Right cardiac atrium (tissue), 5 donors: ENCODE measurements around the gene MRPL50. TPM values are rescaled to one million over a fixed set of nuclear protein-coding genes. Genes with fewer than 3 reads are reported as not detected.

ENCODE experiments used
- ATAC-seq, 2 donors: fragments of 200-7000 bp; cut with Tn5 transposase; one replicate each; pipeline versions ENCODE4 v1.8.0 to v1.9.1; 2020; ENCODE audit warnings: moderate library complexity in 2 of 2, mild to moderate bottlenecking in 1 of 2
- DNase-seq, 3 donors: peaks; one replicate each; pipeline ENCODE4 v3.0.0-alpha.2; 2020
- H3K27ac ChIP-seq: one replicate; pipeline ENCODE4 v1.5.1; 2013; ENCODE audit warnings: mild to moderate bottlenecking, low read length, control low read depth, moderate library complexity
- H3K27me3 ChIP-seq: one replicate; pipeline ENCODE4 v1.6.1; 2013; ENCODE audit not compliant: control insufficient read depth, insufficient read depth
- H3K4me1 ChIP-seq: one replicate; pipeline ENCODE4 v1.6.1; 2013; ENCODE audit warnings: low read length; ENCODE audit not compliant: control insufficient read depth, insufficient read depth
- H3K4me3 ChIP-seq: one replicate; pipeline ENCODE4 v1.5.1; 2013; ENCODE audit warnings: low read length, control low read depth
- H3K9me3 ChIP-seq: one replicate; pipeline ENCODE4 v1.6.1; 2013; ENCODE audit warnings: low read length; ENCODE audit not compliant: control insufficient read depth
- WGBS: extraction: QIAGEN DNeasy Blood & Tissue Kit; methylation state at CpG from one replicate; pipeline ENCODE4 v1.1.7; 2013; 5-methylcytosine and 5-hydroxymethylcytosine counted together
- intact Hi-C, 4 donors: fragments of 100-400 bp; cut with DNase I; formaldehyde crosslinking; loops; one replicate each; pipeline versions ENCODE4 v1.11.0 to v1.14.0; 2022 to 2023
- long read RNA-seq, 4 donors: library from polyadenylated mRNA; unstranded; transcript quantifications; one replicate each; pipeline ENCODE4 v2.0.0, GENCODE V29; 2020 to 2021
- polyA plus RNA-seq: library from polyadenylated mRNA; stranded (reverse); fragments of 200-250 nt; gene quantifications from one replicate; pipeline ENCODE4 v1.2.3, GENCODE V29; 2013
- total RNA-seq, 4 donors: library from RNA; stranded (reverse); fragmentation: NEBNext Ultra II Directional; extraction: Animal tissue kit (Norgen Biotek cat#: 25700); gene quantifications; one replicate each; pipeline ENCODE4 v1.2.1, GENCODE V29; 2021
- donor health status: healthy with polysubstance abuse.
- donor health status: DM: no; HTN: yes; CAD: no.
- donor health status: DM: no; HTN: no; CAD: no.
- donor health status: DM: no; HTN: yes; CAD: no; lungs with severe emphysema.
- donor health status: DM: yes; HTN: yes; CAD: no.

Gene MRPL50
- total RNA-seq (10 to 100 TPM; 16.0 to 19.2 (median 18.2) TPM), polyA plus RNA-seq (20.7 TPM)
- long read RNA-seq, donor 1, transcript MRPL50-201 (2 exons, 3,332 nt), result major isoform, 46 of 51 reads
- long read RNA-seq, donor 1, partial matches to known transcripts, result 0 of 51 reads
- long read RNA-seq, donor 1, other reads (novel, unspliced or antisense), result 5 of 51 reads
- long read RNA-seq, donor 2, transcript MRPL50-201 (2 exons, 3,332 nt), result major isoform, 20 of 22 reads
- long read RNA-seq, donor 2, partial matches to known transcripts, result 0 of 22 reads
- long read RNA-seq, donor 2, other reads (novel, unspliced or antisense), result 2 of 22 reads
- long read RNA-seq, donor 3, transcript MRPL50-201 (2 exons, 3,332 nt), result major isoform, 91 of 104 reads
- long read RNA-seq, donor 3, partial matches to known transcripts, result 0 of 104 reads
- long read RNA-seq, donor 3, other reads (novel, unspliced or antisense), result 13 of 104 reads
- long read RNA-seq, donor 4, transcript MRPL50-201 (2 exons, 3,332 nt), result major isoform, 27 of 27 reads
- long read RNA-seq, donor 4, partial matches to known transcripts, result 0 of 27 reads
- long read RNA-seq, donor 4, other reads (novel, unspliced or antisense), result 0 of 27 reads

GRCh38 chr9:101398068-101398929, at the start of gene MRPL50, which contains the start of gene ZNF189:
MRPL50 (minus strand) TSS chr9:101398618; CDS start chr9:101398592, 26 bp downstream.
ZNF189 (plus strand) TSS chr9:101398851; CDS start chr9:101399157, 306 bp downstream.
- peak; percentile 98 to 99 (median 99) for DNase-seq
- peak; percentile 98 to 99 for ATAC-seq
- Histone ChIP-seq H3K9me3 (no peaks in the 10 kb centered on the region), H3K4me1 (peaks cover 2% of the 10 kb centered on the region), H3K27ac (peak within 1 kb of the TSS; percentile 89), H3K27me3 (no peaks in the 10 kb centered on the region), H3K4me3 (peak within 1 kb of the TSS; percentile 95)
- intact Hi-C loops, result loop anchor here in 2 of 4 donors (10.0 kb wide), 1 partner anchor 137 kb away; the partner anchor contains the start of gene RNF20 (in 2 of the 2)
- WGBS, result under 1% methylated on average over 44 of the region's 44 CpGs

- ATAC-seq (no peak), DNase-seq (no peak)
- no peaks in the 10 kb centered on the region for H3K9me3 ChIP-seq
- H3K4me1 ChIP-seq, result peaks cover 2% of the 10 kb centered on the region
- H3K27me3 ChIP-seq, result no peaks in the 10 kb centered on the region
- no peak overlapping the region for H3K4me3 ChIP-seq
- no peak overlapping the region for H3K27ac ChIP-seq
- intact Hi-C loops, result no loop called here
Measured at GRCh38 chr9:101446732-101447131, 48.3 kb upstream of the MRPL50 start.

DNA sequence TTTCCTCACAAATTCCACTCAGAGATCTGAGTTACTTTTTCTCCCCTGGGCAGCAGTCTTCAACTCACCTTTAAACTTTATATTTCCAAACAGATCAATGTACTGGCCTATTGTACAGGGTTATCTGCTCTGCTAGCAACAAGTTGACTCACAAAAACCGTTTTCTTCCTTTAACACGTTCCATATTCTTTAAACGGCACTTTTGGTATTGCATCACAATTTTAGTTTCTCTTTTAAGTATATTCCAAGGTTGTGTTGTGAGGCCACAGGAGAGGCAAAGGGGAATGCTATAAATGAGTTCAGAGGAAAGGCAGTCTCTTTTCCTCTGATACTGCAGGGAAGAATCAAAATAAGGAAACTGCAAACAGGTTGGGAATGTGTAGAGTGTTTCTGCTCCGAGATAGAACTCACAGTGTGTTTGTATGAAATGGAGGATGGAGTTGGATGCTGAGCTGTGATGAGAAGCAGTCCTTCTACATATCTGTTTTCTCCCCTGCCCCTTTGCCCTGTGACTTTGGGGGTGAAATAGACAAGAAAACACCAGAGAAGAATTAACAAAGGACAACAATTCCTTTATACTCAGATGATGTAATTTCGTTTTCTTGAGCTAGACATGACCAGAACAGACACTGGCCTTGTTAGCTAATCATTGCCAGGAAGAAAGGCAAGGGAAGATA, 47.1 kb upstream of the MRPL50 start:
- Histone ChIP-seq H3K4me3 (no peak overlapping the region), H3K4me1 (no peaks in the 10 kb centered on the region), H3K27me3 (no peaks in the 10 kb centered on the region), H3K27ac (no peak overlapping the region), H3K9me3 (no peaks in the 10 kb centered on the region)
- WGBS, result 47% methylated on average over 5 of the region's 5 CpGs
- intact Hi-C loops, result no loop called here
- DNase-seq (no peak), ATAC-seq (no peak)

GRCh38 chr9:101443364-101443771, 45.0 kb upstream of the MRPL50 start:
- DNase-seq (peak; percentile 59 to 82 (median 78)), ATAC-seq (peak; percentile 95 to 96)
- WGBS, result 44% methylated on average over 9 of the region's 9 CpGs
- no peak overlapping the region for H3K4me3 ChIP-seq
- intact Hi-C loops, result no loop called here
- H3K27ac ChIP-seq, result peak overlapping the region; percentile 75
- H3K4me1 ChIP-seq, result no peaks in the 10 kb centered on the region
- H3K9me3 ChIP-seq, result no peaks in the 10 kb centered on the region
- H3K27me3 ChIP-seq, result no peaks in the 10 kb centered on the region

DNA sequence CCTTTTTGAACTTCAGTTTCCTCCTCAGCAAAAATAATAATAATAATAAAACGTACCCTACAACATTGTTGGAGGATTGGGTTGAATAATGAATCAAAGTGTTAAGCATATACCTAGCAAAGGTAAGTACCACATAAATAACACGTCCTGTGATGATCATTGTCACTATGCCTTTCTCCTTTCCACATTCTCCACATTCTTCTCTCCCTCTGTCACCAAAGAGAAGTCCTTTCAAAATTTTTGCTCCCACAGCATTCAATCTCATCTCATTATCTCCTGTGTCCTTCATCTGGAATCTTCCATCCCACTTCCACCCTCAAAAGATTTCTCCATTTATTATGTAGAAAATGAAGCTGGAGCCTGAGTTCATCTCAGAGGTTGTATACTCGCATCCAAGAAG, 44.3 kb upstream of the MRPL50 start:
- ATAC-seq (no peak), DNase-seq (no peak)
- Histone ChIP-seq H3K27me3 (no peaks in the 10 kb centered on the region), H3K4me3 (no peak overlapping the region), H3K4me1 (no peaks in the 10 kb centered on the region), H3K27ac (no peak overlapping the region), H3K9me3 (no peaks in the 10 kb centered on the region)
- WGBS, result 74% methylated on average over 3 of the region's 3 CpGs
- intact Hi-C loops, result no loop called here

DNA sequence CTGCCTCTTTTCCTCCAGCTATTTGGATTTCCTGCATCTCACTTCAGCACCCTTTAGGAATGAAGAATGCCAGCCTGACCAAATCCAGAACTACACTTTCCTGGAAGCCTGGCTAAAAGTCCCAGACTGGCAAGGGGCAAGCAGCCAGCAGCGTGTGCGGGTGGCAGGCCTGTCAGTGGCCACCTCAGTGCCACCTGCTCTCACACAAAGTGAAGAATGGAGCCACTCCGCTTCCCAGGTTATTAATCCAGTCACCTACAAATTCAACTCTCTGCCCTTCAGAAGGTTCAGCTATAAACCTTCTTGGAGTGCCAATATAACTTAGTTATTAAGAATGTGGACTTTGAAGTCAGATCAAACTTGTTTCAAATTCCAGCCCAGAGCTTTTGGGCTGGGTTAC, 43.9 kb upstream of the MRPL50 start:
- H3K27me3 ChIP-seq, result no peaks in the 10 kb centered on the region
- DNase-seq (peak in 1 of 3 donors; percentile 48), ATAC-seq (peak; percentile 52 to 59)
- H3K27ac ChIP-seq, result no peak overlapping the region
- WGBS, result 66% methylated on average over 3 of the region's 3 CpGs
- H3K9me3 ChIP-seq, result no peaks in the 10 kb centered on the region
- intact Hi-C loops, result no loop called here
- H3K4me1 ChIP-seq, result no peaks in the 10 kb centered on the region
- H3K4me3 ChIP-seq, result no peak overlapping the region

DNA sequence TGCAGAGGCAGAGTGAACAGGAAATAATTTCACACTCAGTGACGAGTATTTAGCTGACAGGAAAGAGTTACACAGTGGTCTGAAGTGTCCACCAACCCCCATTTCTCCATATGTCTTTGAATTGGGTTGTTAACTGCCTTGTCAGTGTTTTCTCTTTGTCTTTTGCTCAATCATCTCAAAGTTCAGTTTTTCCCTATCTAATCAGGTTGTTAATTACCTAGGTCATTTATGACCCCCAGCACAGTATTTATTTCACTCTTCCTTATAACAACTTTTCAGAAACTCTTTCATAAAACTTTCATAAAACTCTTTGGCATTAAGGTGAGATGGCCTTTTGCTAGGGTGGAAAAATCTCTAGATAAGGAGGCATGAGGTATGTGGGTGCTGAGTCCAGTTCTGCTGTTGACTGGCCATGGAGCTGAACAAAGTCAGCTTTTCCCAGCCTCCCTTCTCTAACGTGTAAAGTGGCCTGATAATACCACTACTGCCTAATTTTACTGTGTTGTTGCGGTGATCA, 42.4 kb upstream of the MRPL50 start:
- Histone ChIP-seq H3K27me3 (no peaks in the 10 kb centered on the region), H3K4me1 (no peaks in the 10 kb centered on the region), H3K27ac (no peak overlapping the region), H3K9me3 (no peaks in the 10 kb centered on the region), H3K4me3 (no peak overlapping the region)
- ATAC-seq (no peak), DNase-seq (no peak)
- intact Hi-C loops, result no loop called here
- WGBS, result 53% methylated on average over 3 of the region's 3 CpGs

- Histone ChIP-seq H3K4me3 (no peak overlapping the region), H3K9me3 (no peaks in the 10 kb centered on the region), H3K27ac (no peak overlapping the region), H3K4me1 (no peaks in the 10 kb centered on the region), H3K27me3 (no peaks in the 10 kb centered on the region)
- intact Hi-C loops, result no loop called here
- 73% methylated on average over 3 of the region's 3 CpGs for WGBS
- no peak for ATAC-seq
- DNase-seq, result no peak
Measured at GRCh38 chr9:101438523-101438922, 40.1 kb upstream of the MRPL50 start.

- H3K27ac ChIP-seq, result no peak overlapping the region
- no peak overlapping the region for H3K4me3 ChIP-seq
- ATAC-seq, result peak; percentile 89 to 90
- intact Hi-C loops, result no loop called here
- no peaks in the 10 kb centered on the region for H3K27me3 ChIP-seq
- H3K4me1 ChIP-seq, result no peaks in the 10 kb centered on the region
- 64% methylated on average over 2 of the region's 2 CpGs for WGBS
- DNase-seq, result peak; percentile 47 to 71 (median 54)
- H3K9me3 ChIP-seq, result no peaks in the 10 kb centered on the region
Measured at GRCh38 chr9:101437806-101438232, 39.4 kb upstream of the MRPL50 start.

GRCh38 chr9:101435601-101436079, 37.2 kb upstream of the MRPL50 start, which contains the start of gene ALDOB:
ALDOB (minus strand) TSS chr9:101435774; CDS start chr9:101430887, 4,887 bp downstream.
- intact Hi-C loops, result no loop called here
- WGBS, result 60% methylated on average over 2 of the region's 2 CpGs
- H3K27me3 ChIP-seq, result no peaks in the 10 kb centered on the region
- no peak for ATAC-seq
- DNase-seq, result no peak
- no peak within 1 kb of the TSS for H3K27ac ChIP-seq
- H3K4me1 ChIP-seq, result no peaks in the 10 kb centered on the region
- no peaks in the 10 kb centered on the region for H3K9me3 ChIP-seq
- no peak within 1 kb of the TSS for H3K4me3 ChIP-seq
